Panc1 (cell line): ENCODE results near the gene LYZ. TPM values are rescaled to one million over a fixed set of nuclear protein-coding genes. Genes with fewer than 3 reads are reported as not detected.

Experiments
- ATAC-seq: fragments of 200-7000 bp; cut with Tn5 transposase; 2 replicates; pipeline ENCODE4 v1.9.1; 2020; ENCODE audit warnings: mild to moderate bottlenecking, moderate library complexity
- BruUV-seq: library from RNA; stranded (reverse); fragments of 400-500 nt; replicated peaks from 2 replicates; lab custom pipeline; 2021; lab: Mats Ljungman, UMichigan
- CTCF ChIA-PET: fragments of 300-600 bp; sonication (Branson Sonifier 250); formaldehyde crosslinking; loops from one replicate; lab custom pipeline; 2022; ENCODE audit warnings: antibody characterized with exemption; lab: Charles Lee
- POLR2A ChIA-PET: fragments of 300-600 bp; sonication (Branson Sonifier 250); formaldehyde crosslinking; loops from one replicate; lab custom pipeline; 2022; ENCODE audit warnings: antibody characterized with exemption; lab: Charles Lee
- DNase-seq: peaks from one replicate; pipeline ENCODE4 v3.0.0-alpha.2; 2010; ENCODE audit warnings: low read depth, low spot score
- H3K27ac ChIP-seq: 2 replicates; pipeline ENCODE4 v1.5.1; 2011; ENCODE audit warnings: mild to moderate bottlenecking, low read length, inconsistent platforms
- H3K27me3 ChIP-seq: fragments of 200-500 bp; sonication (Bioruptor generic); 2 replicates; pipeline ENCODE4 v1.6.0; 2014; ENCODE audit warnings: low read length, inconsistent platforms; ENCODE audit not compliant: control insufficient read depth, insufficient read depth
- H3K36me3 ChIP-seq: fragments of 200-500 bp; sonication (Bioruptor generic); 2 replicates; pipeline ENCODE4 v1.5.1; 2014; ENCODE audit warnings: inconsistent platforms, mild to moderate bottlenecking, low read length, moderate library complexity; ENCODE audit not compliant: control insufficient read depth, insufficient read depth
- H3K4me1 ChIP-seq: 2 replicates; pipeline ENCODE4 v1.5.1; 2011; ENCODE audit warnings: inconsistent platforms, mild to moderate bottlenecking, low read length, moderate library complexity; ENCODE audit not compliant: control insufficient read depth, insufficient read depth
- H3K4me3 ChIP-seq, 2 experiments: 2 replicates each; pipeline ENCODE4 v1.5.1; 2011 to 2012; ENCODE audit warnings: low read depth in 2 of 2, low read length in 2 of 2, mild to moderate bottlenecking in 2 of 2, inconsistent platforms in 1 of 2, moderate library complexity in 1 of 2
- H3K9me3 ChIP-seq: fragments of 200-500 bp; sonication (Bioruptor generic); 2 replicates; pipeline ENCODE4 v1.5.1; 2014; ENCODE audit warnings: low read depth, mild to moderate bottlenecking, inconsistent platforms, low read length, moderate library complexity; ENCODE audit not compliant: control insufficient read depth, insufficient read depth
- POLR2AphosphoS5 ChIP-seq: IDR thresholded peaks from 2 replicates; pipeline ENCODE4 v1.6.1; 2012; ENCODE audit warnings: mild to moderate bottlenecking, low read depth, low read length, moderate library complexity
- REST ChIP-seq, 2 experiments: IDR thresholded peaks; 2 replicates each; pipeline ENCODE4 v1.6.1; 2011 to 2012; ENCODE audit warnings: low read depth in 2 of 2, control low read depth in 1 of 2, low read length in 1 of 2, mild to moderate bottlenecking in 1 of 2, moderate library complexity in 1 of 2; ENCODE audit not compliant: insufficient read depth in 1 of 2
- SIN3A ChIP-seq: IDR thresholded peaks from 2 replicates; pipeline ENCODE4 v1.6.1; 2012; ENCODE audit warnings: low read depth, mild to moderate bottlenecking, low read length, moderate library complexity, borderline replicate concordance; ENCODE audit not compliant: insufficient read depth
- TCF7L2 ChIP-seq: IDR thresholded peaks from 2 replicates; pipeline ENCODE4 v1.6.1; 2011; ENCODE audit warnings: mild to moderate bottlenecking, low read depth, low read length, inconsistent platforms
- in situ Hi-C: cut with HindIII; loops from 2 replicates; pipeline ENCODE4 v1.10.0; 2016; ENCODE audit warnings: low sequenced_read_pairs, low pct_unique_long_range_greater_than_20kb
- intact Hi-C: fragments of 100-400 bp; cut with micrococcal nuclease; formaldehyde crosslinking; loops from one replicate; pipeline ENCODE4 v1.10.0; 2022; ENCODE audit not compliant: unreplicated experiment
- total RNA-seq: library from RNA; stranded (reverse); gene quantifications from one replicate; pipeline ENCODE4 v1.2.1, GENCODE V29; 2021; ENCODE audit not compliant: unreplicated experiment
- TF ChIP-seq, protein P1 (sequence below): fragments of 450-650 bp; IDR thresholded peaks from 2 replicates; pipeline ENCODE4 v1.5.1; 2017; ENCODE audit warnings: mild to moderate bottlenecking

The LYZ gene
- total RNA-seq, 1 experiment from 2014 or later: 1.1 TPM

GRCh38 chr12:69392179-69392928 is 44.2 kb downstream of the LYZ start:
- in situ Hi-C loops (no loop called here), intact Hi-C loops (no loop called here)
- BruUV-seq: no TSS peak
- ChIA-PET CTCF (no interaction called here), POLR2A (no interaction called here)
- no peak overlapping the region for H3K4me3 ChIP-seq
- no peak for DNase-seq
- H3K4me1 ChIP-seq: no peaks in the 10 kb centered on the region
- no peak overlapping the region for H3K27ac ChIP-seq
- TF ChIP-seq, protein P1, sequence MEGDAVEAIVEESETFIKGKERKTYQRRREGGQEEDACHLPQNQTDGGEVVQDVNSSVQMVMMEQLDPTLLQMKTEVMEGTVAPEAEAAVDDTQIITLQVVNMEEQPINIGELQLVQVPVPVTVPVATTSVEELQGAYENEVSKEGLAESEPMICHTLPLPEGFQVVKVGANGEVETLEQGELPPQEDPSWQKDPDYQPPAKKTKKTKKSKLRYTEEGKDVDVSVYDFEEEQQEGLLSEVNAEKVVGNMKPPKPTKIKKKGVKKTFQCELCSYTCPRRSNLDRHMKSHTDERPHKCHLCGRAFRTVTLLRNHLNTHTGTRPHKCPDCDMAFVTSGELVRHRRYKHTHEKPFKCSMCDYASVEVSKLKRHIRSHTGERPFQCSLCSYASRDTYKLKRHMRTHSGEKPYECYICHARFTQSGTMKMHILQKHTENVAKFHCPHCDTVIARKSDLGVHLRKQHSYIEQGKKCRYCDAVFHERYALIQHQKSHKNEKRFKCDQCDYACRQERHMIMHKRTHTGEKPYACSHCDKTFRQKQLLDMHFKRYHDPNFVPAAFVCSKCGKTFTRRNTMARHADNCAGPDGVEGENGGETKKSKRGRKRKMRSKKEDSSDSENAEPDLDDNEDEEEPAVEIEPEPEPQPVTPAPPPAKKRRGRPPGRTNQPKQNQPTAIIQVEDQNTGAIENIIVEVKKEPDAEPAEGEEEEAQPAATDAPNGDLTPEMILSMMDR: no peak
- H3K36me3 ChIP-seq: peaks cover 3% of the 10 kb centered on the region; the same call in 1 of the 2 replicates
- H3K27me3 ChIP-seq: no peaks in the 10 kb centered on the region
- no peak for ATAC-seq
- H3K9me3 ChIP-seq: peaks cover 3% of the 10 kb centered on the region; the same call in 1 of the 2 replicates

GRCh38 chr12:69396041-69396440 is 47.9 kb downstream of the LYZ start:
- no peaks in the 10 kb centered on the region for H3K27me3 ChIP-seq
- BruUV-seq: no TSS peak
- H3K4me3 ChIP-seq: no peak overlapping the region
- no peaks in the 10 kb centered on the region for H3K4me1 ChIP-seq
- no peak for TF ChIP-seq POLR2AphosphoS5
- TF ChIP-seq REST (IDR thresholded peaks at IDR 0.05; ENCODE audit: insufficient read depth in 1 of 2, low read depth in 2 of 2, low read length in 1 of 2): no peak
- TF ChIP-seq SIN3A: no peak
- TF ChIP-seq, protein P1: no peak
- no peak for TF ChIP-seq TCF7L2
- intact Hi-C loops: no loop called here
- ChIA-PET CTCF (no interaction called here), POLR2A (interaction anchor here (0.6 kb wide), 1 partner anchor 48 kb away, joined by 3 read pairs; no protein-coding TSS in a partner anchor)
- H3K36me3 ChIP-seq: no peaks in the 10 kb centered on the region
- no peak for DNase-seq
- H3K9me3 ChIP-seq: peaks cover 3% of the 10 kb centered on the region; the same call in 1 of the 2 replicates
- no peak for ATAC-seq
- in situ Hi-C loops: no loop called here
- H3K27ac ChIP-seq: no peak overlapping the region
